HG02678 (cell line): ENCODE data around the gene EFCAB7.
A peak's percentile ranks its signal among the peaks of the same experiment; 100 is the strongest.

Source experiments
- ATAC-seq: cut with Tn5 transposase; IDR thresholded peaks from one replicate; pipeline ENCODE4 v1.9.1; 2021; ENCODE audit warnings: mild to moderate bottlenecking, moderate library complexity; ENCODE audit not compliant: unreplicated experiment

The EFCAB7 gene

GRCh38 chr1:63601061-63601460, 77.7 kb downstream of the EFCAB7 start:
- ATAC-seq = no peak

- ATAC-seq = no peak
Observed at GRCh38 chr1:63601463-63601862, 78.1 kb downstream of the EFCAB7 start.

- ATAC-seq = no peak
Observed at GRCh38 chr1:63601912-63602311, 78.6 kb downstream of the EFCAB7 start.

GRCh38 chr1:63602629-63603028, 79.3 kb downstream of the EFCAB7 start:
- ATAC-seq = no peak

- ATAC-seq = no peak
Observed at GRCh38 chr1:63603810-63604209, 80.5 kb downstream of the EFCAB7 start.

GRCh38 chr1:63607322-63607721, 84.0 kb downstream of the EFCAB7 start:
- ATAC-seq = no peak

- no peak for ATAC-seq
Observed at GRCh38 chr1:63611231-63611630, 87.9 kb downstream of the EFCAB7 start.

- no peak for ATAC-seq
Observed at GRCh38 chr1:63612564-63612963, 89.2 kb downstream of the EFCAB7 start.

GRCh38 chr1:63612971-63613370, 89.6 kb downstream of the EFCAB7 start:
- ATAC-seq = no peak

GRCh38 chr1:63615768-63616420, 92.6 kb downstream of the EFCAB7 start:
- ATAC-seq = peak; percentile 78

- ATAC-seq = no peak
Observed at GRCh38 chr1:63617450-63617849, 94.1 kb downstream of the EFCAB7 start.

- ATAC-seq = no peak
Observed at GRCh38 chr1:63618011-63618410, 94.7 kb downstream of the EFCAB7 start.

GRCh38 chr1:63619558-63619957, 96.2 kb downstream of the EFCAB7 start:
- ATAC-seq = no peak

GRCh38 chr1:63620671-63621070, 97.3 kb downstream of the EFCAB7 start:
- ATAC-seq = no peak

GRCh38 chr1:63621075-63621474, 97.8 kb downstream of the EFCAB7 start:
- no peak for ATAC-seq

GRCh38 chr1:63621698-63622097, 98.4 kb downstream of the EFCAB7 start:
- no peak for ATAC-seq
